SK-N-MC (cell line): ENCODE results near the gene GTF2A2.

Experiments
- DNase-seq: peaks from one replicate; pipeline ENCODE4 v3.0.0-alpha.2; 2011; ENCODE audit warnings: low read depth, low spot score
- H3K27ac ChIP-seq: fragments of 200-600 bp; sonication (generic); 2 replicates; pipeline ENCODE4 v1.5.1; 2016; ENCODE audit warnings: mixed run types
- H3K36me3 ChIP-seq: fragments of 200-600 bp; sonication (generic); 2 replicates; pipeline ENCODE4 v1.6.1; 2017; ENCODE audit warnings: antibody characterized with exemption, low read length, mixed read lengths; ENCODE audit not compliant: insufficient read depth
- H3K4me3 ChIP-seq: fragments of 200-600 bp; sonication (generic); 2 replicates; pipeline ENCODE4 v1.5.1; 2016
- H3K9ac ChIP-seq: fragments of 200-600 bp; sonication (generic); 2 replicates; pipeline ENCODE4 v1.8.0; 2017; ENCODE audit warnings: mixed run types, mixed read lengths; ENCODE audit not compliant: insufficient read length
- H3K9me3 ChIP-seq: fragments of 200-600 bp; sonication (generic); 2 replicates; pipeline ENCODE4 v1.6.1; 2017; ENCODE audit warnings: low read depth, mild to moderate bottlenecking, antibody characterized with exemption, low read length, moderate library complexity, mixed read lengths
- EZH2 ChIP-seq: fragments of 200-600 bp; sonication (generic); IDR thresholded peaks from one replicate; pipeline ENCODE4 v1.6.1; 2017; ENCODE audit warnings: antibody characterized with exemption
- FOXP2 ChIP-seq: optimal IDR thresholded peaks from 2 replicates; pipeline ENCODE3; 2011; ENCODE audit warnings: mild to moderate bottlenecking, moderate library complexity; ENCODE audit not compliant: insufficient read depth; ENCODE audit errors: extremely low read length, control extremely low read depth
- POLR2AphosphoS5 ChIP-seq: IDR thresholded peaks from 2 replicates; pipeline ENCODE4 v1.6.1; 2012; ENCODE audit warnings: mild to moderate bottlenecking, low read depth, low read length, borderline replicate concordance

The GTF2A2 gene

DNA sequence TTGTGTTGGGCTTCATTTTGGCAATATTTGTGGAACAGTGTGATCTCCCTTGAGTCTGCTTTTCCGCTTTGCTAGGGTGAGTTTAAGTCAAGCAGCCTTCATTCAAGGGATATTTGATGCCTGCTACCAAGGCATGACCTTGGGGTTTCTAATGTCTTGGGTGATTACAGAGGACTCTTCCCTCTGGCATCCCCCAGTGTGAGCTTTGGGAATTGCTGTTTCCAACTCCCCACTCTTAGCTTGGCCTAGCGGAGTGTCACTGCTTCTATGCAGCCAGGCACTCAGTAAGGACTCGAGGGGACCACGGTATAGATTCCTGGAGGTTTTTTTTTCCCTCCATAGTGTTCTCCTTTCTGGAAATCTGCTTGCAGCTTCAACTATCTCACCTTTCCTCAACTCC lies 24.6 kb downstream of the GTF2A2 start:
- DNase-seq: no peak
- H3K9me3 ChIP-seq: no peaks in the 10 kb centered on the region

DNA sequence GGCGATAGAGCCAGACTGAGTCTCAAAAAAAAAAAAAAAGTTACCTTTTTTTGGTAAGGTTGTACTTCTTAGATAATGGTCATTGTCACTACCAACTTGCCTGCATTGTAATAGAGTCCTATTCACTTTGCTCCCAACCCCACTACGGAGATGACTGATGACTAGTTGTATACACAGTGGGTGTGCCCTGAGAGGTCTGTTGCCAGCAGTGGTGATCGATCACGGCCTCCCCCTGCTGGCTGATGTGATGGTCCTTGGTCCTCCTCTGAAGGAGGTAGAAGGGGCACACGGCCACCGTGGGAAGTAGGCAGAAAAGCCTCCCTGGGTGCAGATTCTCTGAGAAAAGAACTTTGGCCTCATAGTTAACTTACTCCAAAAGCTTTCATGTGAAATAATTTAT lies 35.0 kb downstream of the GTF2A2 start:
- no peak for DNase-seq

More for the DNA sequence above, 24.6 kb downstream of the GTF2A2 start:
- no peaks in the 10 kb centered on the region; the same call in 1 of the 2 replicates for H3K36me3 ChIP-seq
- no peak overlapping the region for H3K4me3 ChIP-seq
- no peak overlapping the region for H3K27ac ChIP-seq
- TF ChIP-seq EZH2: no peak
- H3K9ac ChIP-seq: no peak overlapping the region

DNA sequence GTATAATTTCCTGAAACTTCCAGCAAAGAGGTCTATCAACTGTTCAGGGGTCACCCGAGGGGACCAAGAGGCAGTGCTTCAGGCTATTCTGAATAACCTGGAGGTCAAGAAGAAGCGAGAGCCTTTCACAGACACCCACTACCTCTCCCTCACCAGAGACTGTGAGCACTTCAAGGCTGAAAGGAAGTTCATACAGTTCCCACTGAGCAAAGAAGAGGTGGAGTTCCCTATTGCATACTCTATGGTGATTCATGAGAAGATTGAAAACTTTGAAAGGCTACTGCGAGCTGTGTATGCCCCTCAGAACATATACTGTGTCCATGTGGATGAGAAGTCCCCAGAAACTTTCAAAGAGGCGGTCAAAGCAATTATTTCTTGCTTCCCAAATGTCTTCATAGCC lies 38.9 kb downstream of the GTF2A2 start:
- TF ChIP-seq FOXP2: no peak
- TF ChIP-seq POLR2AphosphoS5: no peak
- no peak for TF ChIP-seq EZH2
- H3K4me3 ChIP-seq: no peak overlapping the region
- H3K9ac ChIP-seq: no peak overlapping the region
- H3K27ac ChIP-seq: no peak overlapping the region
- no peaks in the 10 kb centered on the region for H3K9me3 ChIP-seq
- DNase-seq: no peak
- no peaks in the 10 kb centered on the region for H3K36me3 ChIP-seq

More for the DNA sequence above, 35.0 kb downstream of the GTF2A2 start:
- Histone ChIP-seq H3K9me3 (no peaks in the 10 kb centered on the region), H3K9ac (no peak overlapping the region), H3K27ac (no peak overlapping the region), H3K36me3 (no peaks in the 10 kb centered on the region), H3K4me3 (no peak overlapping the region)
- no peak for TF ChIP-seq POLR2AphosphoS5
- no peak for TF ChIP-seq EZH2
- TF ChIP-seq FOXP2: no peak

- TF ChIP-seq FOXP2 (no peak), EZH2 (no peak), POLR2AphosphoS5 (no peak)
- no peak overlapping the region for H3K4me3 ChIP-seq
- H3K27ac ChIP-seq: no peak overlapping the region
- no peaks in the 10 kb centered on the region for H3K36me3 ChIP-seq
- no peak for DNase-seq
- H3K9ac ChIP-seq: no peak overlapping the region
- no peaks in the 10 kb centered on the region for H3K9me3 ChIP-seq
These were observed 40.9 kb downstream of the GTF2A2 start for GRCh38 chr15:59616379-59616778.

DNA sequence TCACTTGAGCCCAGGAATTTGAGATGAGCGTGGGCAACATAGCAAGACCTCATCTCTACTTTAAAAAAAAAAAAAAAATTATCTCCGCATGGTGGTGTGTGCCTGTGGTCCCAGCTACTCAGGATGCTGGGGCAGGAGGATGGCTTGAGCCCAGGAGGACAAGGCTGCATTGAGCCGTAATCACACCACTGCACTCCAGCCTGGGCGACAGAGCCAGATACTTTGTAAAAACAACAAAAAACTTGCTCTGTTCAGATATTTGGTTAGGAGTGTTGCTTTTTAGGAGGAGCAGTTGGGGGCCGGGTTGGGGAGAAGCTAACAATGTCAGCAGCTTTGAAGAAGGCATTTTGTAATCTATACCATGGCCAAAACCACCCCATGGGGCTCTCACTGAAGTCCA lies 41.7 kb downstream of the GTF2A2 start:
- Histone ChIP-seq H3K27ac (no peak overlapping the region), H3K4me3 (no peak overlapping the region), H3K9me3 (no peaks in the 10 kb centered on the region), H3K9ac (no peak overlapping the region), H3K36me3 (no peaks in the 10 kb centered on the region)
- no peak for DNase-seq
- TF ChIP-seq FOXP2: no peak

- Histone ChIP-seq H3K9ac (no peak overlapping the region), H3K4me3 (no peak overlapping the region), H3K36me3 (no peaks in the 10 kb centered on the region), H3K9me3 (no peaks in the 10 kb centered on the region), H3K27ac (no peak overlapping the region)
- no peak for TF ChIP-seq POLR2AphosphoS5
- no peak for TF ChIP-seq EZH2
- TF ChIP-seq FOXP2: no peak
- DNase-seq: no peak
These were observed 43.2 kb downstream of the GTF2A2 start for GRCh38 chr15:59614153-59614552.

DNA sequence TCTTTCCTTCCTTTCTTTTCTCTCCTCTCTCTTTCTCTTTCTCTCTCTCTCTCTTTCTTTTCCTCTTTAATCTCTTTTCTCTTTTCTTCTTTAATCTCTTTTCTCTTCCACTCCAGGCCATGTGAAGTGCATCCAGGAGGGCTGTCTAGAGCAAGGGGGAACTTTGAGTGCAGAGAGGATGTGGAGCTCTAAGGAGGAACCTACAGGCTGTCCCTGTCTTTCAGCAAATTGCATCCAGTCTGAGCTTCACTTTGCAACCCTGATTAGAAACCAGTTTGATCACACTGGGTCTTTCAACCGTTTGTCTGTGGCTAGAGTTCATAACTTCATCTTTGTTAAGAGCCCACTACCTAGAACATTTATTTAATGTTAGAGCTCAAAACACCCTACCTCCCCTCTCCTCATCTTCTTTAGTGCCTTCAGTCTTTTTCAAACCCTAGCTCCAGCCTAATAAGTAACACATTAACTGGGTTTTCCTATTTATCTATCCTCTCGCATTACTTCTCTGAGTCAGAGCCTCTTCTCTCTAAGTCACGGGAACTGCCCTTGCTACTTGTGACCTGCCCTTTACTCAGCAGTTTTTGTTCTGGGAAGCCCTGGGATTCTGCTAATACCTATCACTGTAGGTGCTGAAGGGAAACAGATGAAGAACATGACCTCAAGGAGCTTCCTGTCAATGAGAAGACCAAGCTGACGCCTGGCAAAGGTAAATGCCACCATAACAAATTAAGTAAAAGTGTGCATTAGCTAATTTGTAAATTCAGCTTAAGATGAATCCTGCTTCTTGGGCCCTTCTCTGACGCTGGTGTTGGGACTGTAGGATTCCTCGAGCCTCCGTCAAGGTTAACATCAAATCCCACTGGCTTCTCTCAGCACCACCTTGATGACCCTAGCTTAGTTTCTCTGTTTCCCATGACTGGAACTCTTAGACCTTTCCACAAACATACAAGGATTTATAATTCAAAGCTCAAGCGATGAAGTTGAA lies 45.7 kb downstream of the GTF2A2 start, which contains the start of gene GCNT3:
Gene GCNT3, plus strand, starts transcription at position 508 of the 985 bp plus-strand sequence. CDS start 6,456 bp downstream, outside the sequence.
- Histone ChIP-seq H3K4me3 (no peak within 1 kb of the TSS), H3K9me3 (no peaks in the 10 kb centered on the region), H3K27ac (no peak within 1 kb of the TSS), H3K9ac (no peak within 1 kb of the TSS), H3K36me3 (no peaks in the 10 kb centered on the region)
- TF ChIP-seq POLR2AphosphoS5: no peak
- no peak for TF ChIP-seq FOXP2
- no peak for TF ChIP-seq EZH2
- DNase-seq: no peak

GRCh38 chr15:59609730-59610712 lies 47.3 kb downstream of the GTF2A2 start:
- H3K4me3 ChIP-seq: no peak overlapping the region
- TF ChIP-seq FOXP2 (no peak), POLR2AphosphoS5 (no peak), EZH2 (no peak)
- no peak overlapping the region for H3K9ac ChIP-seq
- H3K36me3 ChIP-seq: no peaks in the 10 kb centered on the region
- H3K27ac ChIP-seq: no peak overlapping the region
- H3K9me3 ChIP-seq: no peaks in the 10 kb centered on the region
- no peak for DNase-seq
